ENCODE data around the gene C14orf119.

Gene C14orf119, protein sequence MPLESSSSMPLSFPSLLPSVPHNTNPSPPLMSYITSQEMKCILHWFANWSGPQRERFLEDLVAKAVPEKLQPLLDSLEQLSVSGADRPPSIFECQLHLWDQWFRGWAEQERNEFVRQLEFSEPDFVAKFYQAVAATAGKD

DNA sequence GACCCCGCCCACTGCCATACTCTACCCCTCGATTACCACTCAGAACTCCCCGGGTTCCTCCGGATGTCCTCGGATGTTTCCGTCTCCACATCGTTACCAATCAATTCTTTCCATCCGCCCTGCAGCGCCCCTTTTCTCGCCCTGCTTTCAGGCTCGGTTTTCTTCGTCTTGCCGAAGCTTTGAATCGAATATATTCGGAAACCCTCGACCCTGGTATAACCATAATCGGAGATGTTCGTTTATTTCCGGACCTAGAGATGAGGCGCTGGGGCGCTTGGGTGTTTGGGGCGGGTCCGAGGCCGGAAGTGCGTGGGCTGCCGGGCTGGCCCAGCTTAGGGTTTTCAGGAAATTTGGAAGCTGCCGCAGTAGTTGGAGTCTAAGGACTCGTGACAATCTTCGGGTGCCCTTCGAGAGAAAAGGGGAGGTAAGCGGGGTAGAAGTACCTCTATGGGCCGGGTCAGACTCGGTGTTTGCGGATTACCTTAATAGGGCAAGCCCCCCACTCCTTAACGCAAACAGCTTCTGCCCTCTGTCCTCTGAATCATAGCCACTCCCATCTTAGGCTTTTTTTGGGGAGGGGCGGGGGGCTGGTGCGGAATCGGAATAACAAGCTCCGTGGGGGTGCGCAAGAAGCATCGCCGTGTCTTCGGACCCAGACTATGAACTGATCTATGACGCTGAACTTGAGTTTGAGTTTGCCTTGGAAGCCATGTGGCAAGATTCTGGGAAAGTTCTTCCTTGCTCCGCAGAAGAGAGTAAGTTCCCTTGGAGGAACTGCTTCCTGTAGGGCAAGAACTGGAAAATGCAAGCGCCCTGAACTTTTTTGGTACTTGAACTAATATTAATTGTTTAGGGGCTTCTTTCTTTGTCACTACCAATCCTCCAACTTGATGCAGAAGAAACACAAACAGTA is at the start of gene C14orf119:
C14orf119 (plus strand) TSS at position 310 of the 913 bp plus-strand sequence. CDS start 2,154 bp downstream, outside the sequence.
- peak within 1 kb of the TSS; percentile 90 for H3K4me3 ChIP-seq (ENCODE audit: low read length)
- no peak for TF ChIP-seq ZNF274 (IDR thresholded peaks at IDR 0.05; ENCODE audit: low read depth, low read length)

DNA sequence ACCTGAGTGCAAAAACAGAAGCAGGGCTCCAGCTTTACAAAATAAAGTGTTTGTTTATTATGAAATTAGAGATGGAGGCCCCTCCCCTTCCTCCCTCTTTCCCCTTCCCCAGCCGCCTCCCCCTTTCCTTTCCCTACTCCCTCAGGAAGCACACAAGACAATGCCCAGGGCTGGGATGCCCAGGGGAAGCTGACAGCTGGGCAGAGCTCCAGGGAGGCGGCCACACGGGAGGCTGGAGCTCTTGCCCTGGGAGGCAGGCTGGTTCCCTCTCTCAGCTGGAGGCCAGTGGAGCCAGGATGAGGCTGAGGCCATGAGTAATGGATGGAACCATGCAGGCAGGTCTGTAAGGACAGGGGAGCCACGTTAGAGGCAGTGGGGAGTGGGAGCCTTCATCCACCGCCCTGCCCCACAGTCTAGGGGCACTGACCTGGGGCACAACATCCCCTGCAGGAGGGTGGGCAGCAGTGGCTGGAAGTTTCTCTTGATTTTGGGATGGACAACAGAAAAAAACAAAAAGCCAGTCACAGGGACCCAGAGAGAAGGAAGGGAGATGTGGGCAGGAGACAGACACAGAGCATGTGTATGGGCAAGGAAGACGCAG is 48.2 kb upstream of the C14orf119 start:
- no peak overlapping the region for H3K4me3 ChIP-seq (ENCODE audit: low read length)
- no peak for TF ChIP-seq ZNF274 (IDR thresholded peaks at IDR 0.05; ENCODE audit: low read depth, low read length)

DNA sequence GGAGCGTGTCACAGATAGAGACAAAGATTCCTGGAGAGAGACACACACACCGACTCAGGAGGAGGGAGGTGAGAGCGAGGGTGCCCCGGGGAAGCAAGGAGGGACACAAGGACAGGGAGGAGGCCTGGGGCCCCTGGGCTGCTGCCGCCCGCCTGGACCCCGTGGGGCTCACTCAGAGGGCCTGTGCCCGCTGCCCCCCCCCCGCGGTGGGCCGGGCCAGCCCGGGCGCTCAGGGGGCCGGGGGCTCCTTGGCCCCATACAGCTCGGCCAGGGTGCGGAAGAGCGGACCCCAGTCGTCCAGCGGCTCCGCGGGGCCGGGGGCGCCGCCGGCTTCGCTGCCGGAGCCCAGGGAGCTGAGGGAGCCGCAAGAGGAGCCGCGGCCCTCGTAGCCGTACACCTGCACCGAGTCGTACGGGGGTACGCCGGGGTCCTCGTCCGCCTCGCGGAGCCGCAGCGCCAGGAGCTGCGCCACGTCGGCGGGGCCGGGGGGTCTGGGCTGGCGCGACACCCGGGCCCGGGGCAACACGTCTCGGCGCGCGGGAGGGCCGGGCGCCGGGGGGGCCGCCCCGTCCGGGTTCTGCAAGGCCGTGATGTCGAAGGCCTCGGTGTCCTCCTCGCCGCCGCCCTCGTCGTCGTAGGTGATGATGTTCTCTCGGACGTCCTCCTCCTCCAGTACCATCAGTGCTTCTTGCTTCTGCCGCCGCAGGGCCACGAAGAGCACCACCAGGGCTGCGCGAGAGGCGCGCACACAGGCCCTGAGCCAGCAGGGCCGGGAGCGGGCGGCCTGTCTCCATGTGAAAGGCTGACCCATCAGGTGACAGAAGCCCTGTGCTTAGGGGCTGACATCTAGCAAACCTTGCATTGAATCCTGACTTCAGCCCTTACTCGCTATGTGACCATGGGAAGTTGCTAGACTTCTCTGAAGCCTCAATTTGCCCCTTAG is 47.3 kb upstream of the C14orf119 start:
- no peak for TF ChIP-seq ZNF274 (IDR thresholded peaks at IDR 0.05; ENCODE audit: low read depth, low read length)
- H3K4me3 ChIP-seq (ENCODE audit: low read length), result no peak overlapping the region

DNA sequence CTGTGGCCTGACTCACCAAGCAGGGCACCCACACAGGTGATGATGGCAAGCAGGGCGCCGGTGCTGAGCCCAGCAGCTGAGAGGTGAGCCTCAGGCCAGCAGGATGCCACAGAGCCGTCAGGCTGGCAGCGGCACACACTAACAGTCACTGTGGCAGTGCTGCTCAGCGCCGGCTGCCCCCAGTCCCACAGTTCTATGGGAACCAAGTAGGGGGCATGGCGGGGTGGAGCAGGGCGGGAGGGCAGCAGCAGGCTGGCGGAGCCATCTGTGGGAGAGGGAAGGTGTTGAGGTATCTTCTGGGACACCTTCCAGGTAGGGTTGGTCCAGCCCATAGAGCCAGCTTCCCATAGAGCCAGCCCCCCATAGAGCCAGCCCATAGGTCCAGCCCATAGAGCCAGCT is 46.3 kb upstream of the C14orf119 start:
- TF ChIP-seq ZNF274 (IDR thresholded peaks at IDR 0.05; ENCODE audit: low read depth, low read length), result no peak
- H3K4me3 ChIP-seq (ENCODE audit: low read length), result no peak overlapping the region

DNA sequence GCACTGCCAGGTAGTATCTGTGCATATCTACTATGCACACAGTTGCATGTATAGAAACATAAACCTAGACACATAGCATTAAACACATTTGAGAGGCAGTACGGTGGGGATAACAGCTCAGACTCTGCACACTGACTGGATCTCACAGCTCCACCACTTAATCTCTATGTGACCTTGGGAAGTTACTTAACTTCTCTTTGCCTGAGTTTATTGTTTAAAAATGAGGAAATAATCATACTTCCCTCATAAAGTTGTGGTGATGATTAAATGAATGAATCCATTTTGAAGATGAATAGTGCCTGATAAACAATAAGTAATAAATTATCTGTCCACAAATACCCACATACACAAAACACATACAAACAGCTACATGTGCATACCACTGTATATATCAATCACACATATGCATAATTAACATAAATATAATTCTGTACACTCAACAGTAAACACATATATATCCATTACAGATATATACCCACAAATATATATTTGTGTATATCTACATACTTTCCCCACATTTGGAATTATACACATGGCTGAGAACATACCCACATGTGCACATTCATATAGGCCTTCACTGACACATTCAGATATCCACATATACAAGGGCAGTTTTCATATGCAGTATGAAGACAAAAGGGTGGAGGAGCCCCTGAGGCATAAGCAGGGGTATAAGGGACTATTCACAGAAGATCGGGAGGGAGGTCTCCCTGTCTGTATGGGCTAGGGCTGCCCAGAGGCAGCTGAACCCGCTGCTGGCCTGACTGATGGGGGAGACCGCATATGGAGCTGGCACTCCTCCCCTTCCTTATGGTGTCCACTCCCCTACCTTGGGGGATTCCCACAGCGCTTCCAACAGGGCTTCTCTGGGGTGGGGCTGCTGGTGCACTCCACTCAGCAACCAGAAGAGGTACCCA is 43.9 kb upstream of the C14orf119 start:
- no peak for TF ChIP-seq ZNF274 (IDR thresholded peaks at IDR 0.05; ENCODE audit: low read depth, low read length)
- no peak overlapping the region for H3K4me3 ChIP-seq (ENCODE audit: low read length)

DNA sequence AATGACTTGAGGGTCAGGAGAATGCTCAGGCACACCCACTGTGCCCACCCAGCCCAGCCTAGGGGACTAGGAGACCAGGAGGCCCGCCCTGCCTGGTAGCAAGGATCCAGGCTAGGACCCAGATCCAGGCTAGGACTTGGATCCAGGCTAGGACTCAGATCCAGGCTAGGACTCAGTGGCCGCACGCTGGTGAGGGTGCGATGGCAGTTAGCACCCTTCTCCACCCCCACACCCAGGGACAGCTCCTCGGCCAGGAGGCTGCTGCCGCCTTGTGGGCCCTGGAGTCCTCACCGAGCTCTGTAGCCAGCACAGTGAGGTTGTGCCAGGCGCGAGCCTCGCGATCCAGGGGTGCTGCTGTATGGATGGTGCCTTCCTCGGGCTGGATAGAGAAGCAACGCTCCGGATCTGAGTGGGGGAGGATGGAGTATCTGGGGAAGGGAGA is 43.1 kb upstream of the C14orf119 start:
- TF ChIP-seq ZNF274 (IDR thresholded peaks at IDR 0.05; ENCODE audit: low read depth, low read length), result no peak
- H3K4me3 ChIP-seq (ENCODE audit: low read length), result no peak overlapping the region

DNA sequence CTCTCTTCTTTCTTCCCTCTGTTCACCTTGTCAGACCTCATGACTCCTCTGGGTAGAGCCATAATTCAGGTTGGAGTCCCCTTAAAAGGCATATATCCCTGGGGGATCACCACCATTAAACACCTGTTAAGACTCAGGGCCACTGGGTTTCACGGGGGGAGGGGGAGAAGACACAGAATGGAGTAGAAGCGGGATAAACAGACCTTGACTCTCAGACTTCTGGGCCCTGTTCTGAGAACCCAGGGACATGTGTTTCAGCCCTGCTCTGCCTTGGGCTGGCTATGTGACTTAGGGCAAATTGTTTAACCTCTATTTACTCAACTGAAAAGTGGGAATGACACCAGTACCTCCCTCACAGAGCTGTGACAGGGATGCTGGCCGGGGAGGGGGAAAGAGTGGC is 42.6 kb upstream of the C14orf119 start:
- no peak overlapping the region for H3K4me3 ChIP-seq (ENCODE audit: low read length)
- no peak for TF ChIP-seq ZNF274 (IDR thresholded peaks at IDR 0.05; ENCODE audit: low read depth, low read length)

DNA sequence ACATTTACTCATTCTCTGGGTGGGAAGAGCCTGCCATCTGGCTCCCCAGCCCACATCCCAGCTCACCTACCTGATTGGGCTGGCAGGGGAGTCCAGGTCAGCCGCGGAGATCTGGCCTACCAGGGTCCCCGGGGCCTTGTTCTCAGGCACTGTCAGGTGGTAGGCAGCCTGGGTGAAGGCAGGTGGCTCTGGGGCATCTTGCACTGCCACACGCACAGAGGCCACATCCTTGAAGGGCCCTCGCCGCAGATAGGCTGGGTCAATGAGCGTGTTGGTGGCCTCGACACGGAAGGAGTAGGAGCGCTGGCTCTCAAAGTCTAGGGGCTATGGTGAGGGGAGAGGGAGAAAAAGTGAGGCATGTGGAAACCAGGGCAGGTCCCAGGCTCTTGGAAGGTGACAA is 41.9 kb upstream of the C14orf119 start:
- H3K4me3 ChIP-seq (ENCODE audit: low read length), result no peak overlapping the region
- TF ChIP-seq ZNF274 (IDR thresholded peaks at IDR 0.05; ENCODE audit: low read depth, low read length), result no peak

DNA sequence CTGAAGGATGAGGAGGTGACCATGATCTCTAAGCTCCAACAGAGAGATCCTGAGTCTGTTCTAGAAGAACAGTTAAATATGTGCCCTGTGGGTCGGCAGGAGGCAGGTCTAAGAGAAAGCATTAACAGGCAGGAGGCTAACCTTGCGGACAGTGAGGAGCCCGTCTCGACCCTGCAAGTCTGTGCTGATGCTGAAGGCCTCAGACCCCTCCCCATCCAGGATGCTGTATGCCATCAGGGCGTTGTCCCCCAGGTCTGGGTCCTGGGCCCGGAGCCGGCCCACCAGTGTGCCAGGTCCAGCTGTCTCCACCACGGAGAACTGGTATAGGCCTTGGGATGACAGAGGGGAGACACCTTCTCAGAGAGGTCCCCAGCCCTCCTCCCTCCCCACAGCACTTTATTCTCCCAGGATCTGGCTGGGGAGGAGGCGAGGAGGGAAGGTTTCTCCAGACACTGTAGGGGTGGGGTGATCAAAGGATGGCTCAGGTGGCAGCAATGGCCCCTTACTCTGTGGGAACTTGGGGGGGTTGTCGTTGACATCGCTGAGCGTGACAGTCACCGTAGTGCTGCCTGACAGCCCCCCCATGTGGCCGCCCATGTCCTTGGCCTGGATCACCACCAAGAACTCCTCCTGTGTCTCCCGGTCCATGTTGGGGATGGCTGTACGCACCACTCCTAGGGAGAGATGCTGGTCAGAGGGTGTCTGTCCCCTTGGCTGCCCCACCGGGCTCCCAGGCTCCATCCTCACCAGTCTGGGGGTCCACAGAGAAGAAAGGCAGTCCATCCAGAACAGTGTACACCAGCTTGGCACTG is 41.1 kb upstream of the C14orf119 start:
- no peak overlapping the region for H3K4me3 ChIP-seq (ENCODE audit: low read length)
- TF ChIP-seq ZNF274 (IDR thresholded peaks at IDR 0.05; ENCODE audit: low read depth, low read length), result no peak

DNA sequence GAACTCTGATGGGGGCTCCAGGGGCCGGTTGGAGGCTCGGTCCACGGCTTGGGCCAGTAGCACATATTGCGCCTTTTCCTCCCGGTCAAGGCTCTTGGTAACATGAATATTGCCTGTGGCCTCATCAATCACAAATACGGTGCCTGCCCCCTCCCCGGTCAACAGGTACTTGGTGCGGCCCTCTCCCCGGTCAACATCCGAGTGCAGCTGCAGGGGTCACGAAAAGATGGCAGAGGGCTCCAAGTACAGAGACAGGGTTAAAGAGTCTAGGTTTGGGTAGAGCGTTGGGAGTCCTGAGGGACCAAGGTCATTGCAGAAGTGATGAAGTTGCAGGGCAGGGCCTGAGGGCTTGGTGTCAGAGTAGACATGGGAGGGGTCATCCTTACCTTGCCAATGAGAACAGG is 40.2 kb upstream of the C14orf119 start:
- no peak overlapping the region for H3K4me3 ChIP-seq (ENCODE audit: low read length)
- no peak for TF ChIP-seq ZNF274 (IDR thresholded peaks at IDR 0.05; ENCODE audit: low read depth, low read length)

DNA sequence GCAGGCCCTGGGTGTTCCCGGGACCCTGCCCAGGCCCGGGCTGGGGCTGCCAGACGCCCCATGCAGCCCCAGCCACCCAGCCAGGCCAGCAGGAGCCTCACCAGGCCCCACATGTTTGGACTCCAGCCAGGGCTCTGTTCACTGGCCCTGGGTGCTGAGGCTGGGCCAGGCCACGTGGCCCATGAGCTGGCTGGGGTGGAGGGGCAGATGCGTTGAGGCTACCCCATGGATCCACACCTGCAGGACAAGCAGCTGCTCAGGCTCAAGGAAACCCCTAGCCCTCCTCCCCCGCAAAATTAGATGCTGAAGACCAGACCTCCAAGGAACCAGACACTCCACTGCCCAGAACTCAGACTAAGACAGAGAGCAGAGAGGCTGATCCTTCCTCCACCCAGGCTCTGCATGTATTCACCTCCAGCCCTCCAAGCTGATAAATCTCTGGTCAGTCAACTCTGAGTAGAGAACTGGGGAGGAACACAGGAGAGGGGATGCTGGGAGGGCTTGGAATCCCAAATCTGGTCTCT is 39.6 kb upstream of the C14orf119 start:
- TF ChIP-seq ZNF274 (IDR thresholded peaks at IDR 0.05; ENCODE audit: low read depth, low read length), result no peak
- H3K4me3 ChIP-seq (ENCODE audit: low read length), result no peak overlapping the region

Measured in GM08714 (cell line).